Measurements from ENCODE around the gene TFDP2. TPM values are rescaled to one million over a fixed set of nuclear protein-coding genes. Genes with fewer than 3 reads are reported as not detected.
A peak's percentile ranks its signal among the peaks of the same experiment; 100 is the strongest.
"Not testable (repeated sequence)": the region's sequence is repeated elsewhere in the genome, so short reads cannot be mapped to it uniquely, and the experiment has no call there.

The TFDP2 gene
- total RNA-seq, 2 experiments from 2014 or later: 23.3 to 40.7 TPM

DNA sequence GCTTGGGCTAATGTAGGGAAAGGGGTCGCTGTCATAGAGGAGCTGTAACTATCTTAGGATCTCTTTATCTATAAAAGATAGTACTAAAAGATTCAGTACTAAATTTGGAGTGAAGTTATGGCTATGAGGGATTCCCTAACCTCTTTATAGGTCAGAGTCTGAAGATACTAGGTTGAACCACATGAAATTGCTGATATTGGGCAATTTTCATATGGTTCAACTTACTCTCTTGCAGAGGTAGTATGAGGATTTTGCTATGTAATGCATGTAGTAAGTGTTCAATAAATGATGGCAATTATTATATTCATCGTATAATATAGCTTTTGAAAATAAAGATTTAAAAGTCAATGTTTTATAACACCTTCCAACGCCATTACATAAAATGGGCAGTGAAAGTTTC lies 1.9 kb upstream of the TFDP2 start:
- ATAC-seq (no peak), DNase-seq (no peak)
- CTCF ChIA-PET: interaction anchor here (1.0 kb wide), 1 partner anchor 29 kb away, joined by 5 read pairs; no protein-coding TSS in a partner anchor
- Mint-ChIP-seq H3K27ac (no peak overlapping the region), H3K9me3 (ENCODE audit: low read depth) (no peaks in the 10 kb centered on the region), H3K4me1 (peaks cover 21% of the 10 kb centered on the region), H3K36me3 (ENCODE audit: low read depth) (no peaks in the 10 kb centered on the region), H3K4me3 (no peak overlapping the region), H3K27me3 (no peaks in the 10 kb centered on the region)
- POLR2A ChIA-PET: no interaction called here
- intact Hi-C loops (cut with DNase I, micrococcal nuclease): no loop called here

DNA sequence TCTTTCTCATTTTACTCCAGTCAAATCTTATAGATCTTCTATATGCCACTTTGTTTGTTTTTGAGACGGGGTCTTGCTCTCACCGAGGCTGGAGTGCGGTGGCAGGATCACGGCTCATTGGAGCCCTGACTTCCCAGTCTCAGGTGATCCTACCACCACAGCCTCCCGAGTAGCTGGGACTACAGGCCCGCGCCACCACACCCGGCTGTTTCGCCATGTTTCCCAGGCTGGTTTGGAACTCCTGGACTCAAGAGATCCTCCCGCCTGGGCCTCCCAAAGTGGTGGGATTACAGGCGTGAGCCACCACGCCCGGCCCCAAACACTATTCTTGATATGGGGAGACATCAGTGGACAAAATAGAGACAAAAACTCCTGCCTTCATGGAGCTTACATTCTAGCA lies 927 bp upstream of the TFDP2 start:
- Mint-ChIP-seq H3K9me3 (ENCODE audit: low read depth) (no peaks in the 10 kb centered on the region), H3K4me3 (peak overlapping the region; percentile 86), H3K36me3 (ENCODE audit: low read depth) (no peaks in the 10 kb centered on the region), H3K27ac (no peak overlapping the region), H3K4me1 (peaks cover 22% of the 10 kb centered on the region), H3K27me3 (no peaks in the 10 kb centered on the region)
- ATAC-seq (no peak), DNase-seq (no peak)
- ChIA-PET POLR2A (no interaction called here), CTCF (no interaction called here)
- intact Hi-C loops (cut with DNase I, micrococcal nuclease): no loop called here

- ChIA-PET POLR2A (no interaction called here), CTCF (interaction anchor here (1.0 kb wide), 1 partner anchor 15 kb away, joined by 3 read pairs; no protein-coding TSS in a partner anchor)
- intact Hi-C loops (cut with DNase I, micrococcal nuclease): loop anchor here (1.0 to 10.0 kb wide), 8 partner anchors 76 to 573 kb away; partner anchors contain the start of genes RNF7 (in 2 of the 2), GK5 (in 1 of the 2) and TRPC1 (in 1 of the 2)
Observed at GRCh38 chr3:142149673-142149992, 289 bp upstream of the TFDP2 start.

DNA sequence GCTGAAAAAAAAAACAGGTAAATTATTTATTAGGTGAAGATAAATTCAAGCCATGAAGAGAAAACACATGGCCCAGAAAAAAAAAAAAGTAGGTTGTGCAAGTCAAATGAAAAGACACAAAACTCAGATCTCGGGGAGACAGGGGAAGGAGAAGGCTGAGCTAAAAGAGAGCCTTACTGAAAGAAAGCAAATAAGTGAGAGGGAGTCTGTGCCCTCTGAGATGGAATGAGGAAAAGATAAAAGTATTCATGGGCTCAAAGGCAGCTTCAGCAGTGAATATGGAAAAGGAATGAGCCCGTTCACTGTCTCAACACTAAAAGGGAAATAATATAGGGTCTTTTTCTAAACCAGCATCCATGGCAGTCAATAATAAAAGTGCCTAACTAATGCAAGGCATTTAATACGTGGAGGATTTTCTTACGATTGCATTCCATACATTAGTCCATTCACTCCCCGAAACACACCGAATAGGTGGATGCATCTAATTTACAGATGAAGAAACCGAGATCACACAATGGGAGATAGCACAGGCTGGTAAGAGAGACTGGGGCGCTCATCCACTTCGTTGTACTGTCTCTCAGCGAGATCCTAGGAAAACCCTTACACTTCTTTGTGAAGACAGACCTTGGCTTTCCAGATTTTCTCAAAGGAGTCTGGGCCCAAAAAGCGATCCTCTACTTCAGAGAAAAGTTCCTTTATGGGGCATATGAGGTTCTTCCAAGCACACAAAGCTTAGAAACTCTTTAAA lies 1.1 kb downstream of the TFDP2 start:
- Mint-ChIP-seq H3K4me1 (peaks cover 26% of the 10 kb centered on the region), H3K27ac (peak overlapping the region; percentile 89), H3K4me3 (peak overlapping the region; percentile 86), H3K36me3 (ENCODE audit: low read depth) (peaks cover 2% of the 10 kb centered on the region), H3K9me3 (ENCODE audit: low read depth) (no peaks in the 10 kb centered on the region), H3K27me3 (no peaks in the 10 kb centered on the region)
- ChIA-PET CTCF (interaction anchor here (0.9 to 2.3 kb wide), 4 partner anchors 23 to 132 kb away, joined by 3 to 9 read pairs (median 5); no protein-coding TSS in a partner anchor), POLR2A (interaction anchor here (0.6 kb wide), 2 partner anchors 103 to 457 kb away, joined by 5 to 10 read pairs; no protein-coding TSS in a partner anchor)
- DNase-seq: no peak
- intact Hi-C loops (cut with DNase I, micrococcal nuclease): loop anchor here (2.0 to 10.0 kb wide), 7 partner anchors 121 to 574 kb away; partner anchors contain the start of genes RNF7 (in 2 of the 2) and TRPC1 (in 1 of the 2)
- no peak for ATAC-seq

More at GRCh38 chr3:142149673-142149992, 289 bp upstream of the TFDP2 start:
- Mint-ChIP-seq H3K27me3 (no peaks in the 10 kb centered on the region), H3K27ac (peak overlapping the region; percentile 64), H3K36me3 (ENCODE audit: low read depth) (no peaks in the 10 kb centered on the region), H3K4me1 (peaks cover 26% of the 10 kb centered on the region), H3K9me3 (ENCODE audit: low read depth) (no peaks in the 10 kb centered on the region), H3K4me3 (peak overlapping the region; percentile 86)
- DNase-seq: no peak
- no peak for ATAC-seq

DNA sequence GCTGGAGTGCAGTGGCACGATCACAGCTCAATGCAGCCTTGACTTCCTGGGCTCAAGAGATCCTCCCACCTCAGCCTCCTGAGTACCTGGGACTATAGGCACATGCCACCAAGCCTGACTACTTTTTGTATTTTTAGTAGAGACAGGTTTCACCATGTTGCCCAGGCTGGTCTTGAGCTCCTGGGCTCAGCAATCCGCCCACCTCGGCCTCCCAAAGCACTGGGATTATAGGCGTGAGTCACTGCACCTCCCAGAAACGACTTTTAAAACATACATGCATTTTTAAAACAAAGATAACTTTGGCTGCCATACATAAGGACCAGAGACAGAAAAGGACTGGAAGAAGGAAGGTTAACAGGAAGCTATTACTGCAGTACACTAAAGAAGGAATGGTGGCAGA lies 4.8 kb downstream of the TFDP2 start:
- peaks cover 26% of the 10 kb centered on the region for H3K4me1 Mint-ChIP-seq
- not testable (repeated sequence) for H3K4me3 Mint-ChIP-seq; H3K9me3 Mint-ChIP-seq (ENCODE audit: low read depth); ATAC-seq; H3K27ac Mint-ChIP-seq; H3K36me3 Mint-ChIP-seq (ENCODE audit: low read depth); H3K27me3 Mint-ChIP-seq; DNase-seq
- intact Hi-C loops (cut with DNase I, micrococcal nuclease): loop anchor here in 1 of 2 experiments (10.0 kb wide), 2 partner anchors 120 to 410 kb away; partner anchors contain the start of gene RNF7
- ChIA-PET POLR2A (interaction anchor here (0.7 kb wide), 1 partner anchor 8 kb away, joined by 3 read pairs; no protein-coding TSS in a partner anchor), CTCF (interaction anchor here (1.4 kb wide), 1 partner anchor 20 kb away, joined by 4 read pairs; no protein-coding TSS in a partner anchor)

- H3K27me3 Mint-ChIP-seq; H3K4me1 Mint-ChIP-seq; CTCF ChIA-PET; H3K9me3 Mint-ChIP-seq (ENCODE audit: low read depth); ATAC-seq; POLR2A ChIA-PET; H3K27ac Mint-ChIP-seq; H3K4me3 Mint-ChIP-seq: not testable (repeated sequence)
- intact Hi-C loops (cut with DNase I, micrococcal nuclease): loop anchor here in 1 of 2 experiments (10.0 kb wide), 2 partner anchors 116 to 406 kb away; partner anchors contain the start of gene RNF7
- H3K36me3 Mint-ChIP-seq (ENCODE audit: low read depth): peaks cover 13% of the 10 kb centered on the region
- peak; percentile 6 for DNase-seq
Observed at GRCh38 chr3:142140608-142141285, 8.6 kb downstream of the TFDP2 start.

DNA sequence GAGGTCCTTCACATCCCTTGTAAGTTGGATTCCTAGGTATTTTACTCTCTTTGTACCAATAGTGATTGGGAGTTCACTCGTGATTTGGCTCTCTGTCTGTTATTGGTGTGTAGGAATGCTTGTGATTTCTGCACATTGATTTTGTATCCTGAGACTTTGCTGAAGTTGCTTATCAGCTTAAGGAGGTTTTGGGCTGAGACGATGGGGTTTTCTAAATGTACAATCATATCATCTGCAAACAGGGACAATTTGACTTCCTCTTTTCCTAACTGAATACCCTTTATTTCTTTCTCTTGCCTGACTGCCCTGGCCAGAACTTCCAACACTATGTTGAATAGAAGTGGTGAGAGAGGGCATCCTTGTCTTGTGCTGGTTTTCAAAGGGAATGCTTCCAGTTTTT lies 12.3 kb downstream of the TFDP2 start:
- POLR2A ChIA-PET: interaction anchor here (1.1 kb wide), 1 partner anchor 8 kb away, joined by 3 read pairs; no protein-coding TSS in a partner anchor
- DNase-seq; H3K27me3 Mint-ChIP-seq; H3K36me3 Mint-ChIP-seq (ENCODE audit: low read depth); CTCF ChIA-PET; intact Hi-C loops (cut with DNase I, micrococcal nuclease); H3K9me3 Mint-ChIP-seq (ENCODE audit: low read depth); H3K27ac Mint-ChIP-seq; H3K4me1 Mint-ChIP-seq; H3K4me3 Mint-ChIP-seq; ATAC-seq: not testable (repeated sequence)

DNA sequence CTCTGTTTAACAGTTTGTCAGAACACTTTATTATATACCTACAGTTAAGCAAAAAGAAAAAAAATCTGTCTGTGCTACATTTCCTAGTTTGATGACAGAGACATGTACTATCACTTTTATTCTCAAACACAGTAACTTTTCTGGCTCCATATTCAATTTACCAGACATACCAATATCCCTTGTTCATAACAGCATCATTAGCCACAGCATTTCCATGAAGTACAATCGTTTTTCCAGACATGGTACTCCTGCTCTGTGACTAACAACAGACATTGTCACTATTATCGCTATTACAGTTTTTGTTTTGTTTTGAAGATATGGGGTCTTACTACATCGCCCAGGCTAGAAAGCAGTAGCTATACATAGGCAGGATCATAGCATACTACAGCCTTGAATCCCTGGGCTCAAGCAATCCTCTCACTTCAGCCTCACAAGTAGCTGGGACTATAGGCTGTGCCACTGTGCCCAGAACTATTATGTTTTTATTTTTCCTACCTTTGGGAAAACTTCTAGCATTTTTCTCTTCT lies 14.5 kb downstream of the TFDP2 start:
- ChIA-PET CTCF (no interaction called here), POLR2A (no interaction called here)
- no peaks in the 10 kb centered on the region for H3K27me3 Mint-ChIP-seq
- H3K27ac Mint-ChIP-seq: no peak overlapping the region
- no peaks in the 10 kb centered on the region for H3K4me1 Mint-ChIP-seq
- no peak overlapping the region for H3K4me3 Mint-ChIP-seq
- DNase-seq (no peak), ATAC-seq (no peak)
- no peaks in the 10 kb centered on the region for H3K9me3 Mint-ChIP-seq (ENCODE audit: low read depth)
- H3K36me3 Mint-ChIP-seq (ENCODE audit: low read depth): peaks cover 3% of the 10 kb centered on the region
- intact Hi-C loops (cut with DNase I, micrococcal nuclease): no loop called here

- no peak overlapping the region for H3K4me3 Mint-ChIP-seq
- H3K9me3 Mint-ChIP-seq (ENCODE audit: low read depth): no peaks in the 10 kb centered on the region
- ChIA-PET POLR2A (no interaction called here), CTCF (interaction anchor here (1.0 to 1.5 kb wide), 2 partner anchors 9 to 147 kb away, joined by 3 to 4 read pairs; no protein-coding TSS in a partner anchor)
- no peak for DNase-seq
- intact Hi-C loops (cut with DNase I, micrococcal nuclease): loop anchor here in 1 of 2 experiments (10.0 kb wide), 1 partner anchor 165 kb away; no protein-coding TSS in a partner anchor
- H3K27ac Mint-ChIP-seq: no peak overlapping the region
- no peaks in the 10 kb centered on the region for H3K36me3 Mint-ChIP-seq (ENCODE audit: low read depth)
- ATAC-seq: no peak
- no peaks in the 10 kb centered on the region for H3K27me3 Mint-ChIP-seq
- H3K4me1 Mint-ChIP-seq: no peaks in the 10 kb centered on the region
Observed at GRCh38 chr3:142129516-142130171, 19.7 kb downstream of the TFDP2 start.

DNA sequence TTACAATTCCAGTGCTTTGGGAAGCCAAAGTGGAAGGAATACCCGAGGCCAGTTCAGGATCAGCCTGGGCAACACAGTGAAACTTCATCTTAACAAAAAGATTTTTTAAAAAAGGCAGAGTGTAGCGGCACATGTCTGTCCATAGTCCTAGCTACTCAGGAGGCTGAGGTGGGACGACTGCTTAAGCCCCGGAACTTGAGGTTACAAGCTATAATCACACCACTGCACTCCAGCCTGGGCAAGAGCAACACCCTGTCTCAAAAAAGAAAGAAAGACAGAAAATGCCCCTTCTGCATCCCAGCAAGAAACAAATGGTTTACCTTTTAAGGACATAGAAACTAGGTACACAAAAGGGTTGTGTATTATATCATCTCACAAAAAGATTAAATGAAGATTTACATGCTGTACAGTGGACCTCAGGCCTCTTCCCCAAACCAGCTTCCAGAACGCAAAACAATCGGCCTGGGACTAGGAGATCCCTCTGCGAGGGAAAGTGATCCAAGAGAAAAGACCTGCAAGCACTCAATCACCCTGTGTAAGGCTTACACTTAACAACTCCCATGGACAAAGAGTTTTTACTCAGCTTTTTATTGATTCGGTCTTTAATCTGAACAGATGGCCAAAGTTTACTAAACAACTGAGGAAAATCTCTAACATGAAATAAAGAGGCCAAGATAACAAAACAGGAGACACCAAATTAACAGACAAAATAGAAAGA lies 21.2 kb downstream of the TFDP2 start:
- ChIA-PET POLR2A (interaction anchor here (0.5 kb wide), 1 partner anchor 36 kb away, joined by 3 read pairs; no protein-coding TSS in a partner anchor), CTCF (interaction anchor here (0.7 to 1.1 kb wide), 3 partner anchors 152 to 216 kb away, joined by 3 to 5 read pairs (median 3); no protein-coding TSS in a partner anchor)
- intact Hi-C loops (cut with DNase I, micrococcal nuclease): loop anchor here in 1 of 2 experiments (10.0 kb wide), 1 partner anchor 163 kb away; no protein-coding TSS in a partner anchor
- Mint-ChIP-seq H3K27ac (no peak overlapping the region), H3K27me3 (no peaks in the 10 kb centered on the region), H3K36me3 (ENCODE audit: low read depth) (no peaks in the 10 kb centered on the region), H3K9me3 (ENCODE audit: low read depth) (no peaks in the 10 kb centered on the region), H3K4me3 (no peak overlapping the region), H3K4me1 (no peaks in the 10 kb centered on the region)
- no peak for DNase-seq
- no peak for ATAC-seq
